Activated T-cell treated with anti-CD3 and anti-CD28 coated beads for 4 hours (primary cell): ENCODE measurements around the gene NPR1.

Experiments used
- DNase-seq: peaks from one replicate; pipeline ENCODE4 v3.0.0-alpha.2; 2020

NPR1 gene

DNA sequence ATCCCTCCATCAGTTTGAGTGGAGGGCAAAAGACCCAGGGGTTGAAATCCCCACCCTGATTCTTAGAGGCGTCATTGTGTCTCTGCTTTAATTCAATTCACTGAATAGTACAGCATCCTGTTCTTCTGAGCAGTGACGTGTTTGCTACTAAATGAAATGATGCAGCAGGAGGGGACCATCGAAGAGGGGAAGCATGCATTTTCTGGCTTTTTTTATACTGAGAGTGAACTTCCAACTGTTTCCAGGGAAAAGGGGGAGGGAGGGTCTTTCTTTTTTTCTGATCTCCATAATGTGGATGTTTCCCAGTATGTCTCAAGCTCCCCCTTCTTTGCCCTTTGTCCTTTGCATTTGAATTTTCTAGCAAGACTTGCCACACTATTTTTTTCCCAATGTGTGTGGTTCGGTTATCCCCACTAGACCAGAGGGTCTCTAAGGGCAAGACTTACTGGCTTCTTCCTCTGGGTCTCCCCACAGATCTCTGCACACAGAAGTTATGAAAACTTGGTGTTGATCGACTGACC, 52.0 kb downstream of the NPR1 start:
- DNase-seq = no peak

DNA sequence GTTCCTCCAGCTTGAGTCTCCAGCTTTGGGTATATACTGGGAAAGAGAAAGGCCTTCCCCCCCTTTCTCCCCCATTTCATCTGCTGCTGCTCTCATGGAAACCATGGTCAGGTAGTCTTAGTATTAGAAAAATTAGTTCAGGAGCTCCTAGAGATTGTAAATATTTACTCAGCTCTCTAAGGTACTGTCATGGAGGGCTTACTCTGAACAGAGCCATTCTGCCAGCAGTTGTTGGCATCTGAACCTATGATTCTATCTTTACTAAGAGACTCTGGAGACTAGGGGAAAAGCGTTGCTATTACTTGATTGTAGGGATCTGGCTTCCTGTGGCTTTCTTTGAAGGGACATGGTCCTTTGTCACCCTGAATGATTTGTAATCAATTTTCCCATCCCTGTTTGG, 55.5 kb downstream of the NPR1 start:
- no peak for DNase-seq

DNA sequence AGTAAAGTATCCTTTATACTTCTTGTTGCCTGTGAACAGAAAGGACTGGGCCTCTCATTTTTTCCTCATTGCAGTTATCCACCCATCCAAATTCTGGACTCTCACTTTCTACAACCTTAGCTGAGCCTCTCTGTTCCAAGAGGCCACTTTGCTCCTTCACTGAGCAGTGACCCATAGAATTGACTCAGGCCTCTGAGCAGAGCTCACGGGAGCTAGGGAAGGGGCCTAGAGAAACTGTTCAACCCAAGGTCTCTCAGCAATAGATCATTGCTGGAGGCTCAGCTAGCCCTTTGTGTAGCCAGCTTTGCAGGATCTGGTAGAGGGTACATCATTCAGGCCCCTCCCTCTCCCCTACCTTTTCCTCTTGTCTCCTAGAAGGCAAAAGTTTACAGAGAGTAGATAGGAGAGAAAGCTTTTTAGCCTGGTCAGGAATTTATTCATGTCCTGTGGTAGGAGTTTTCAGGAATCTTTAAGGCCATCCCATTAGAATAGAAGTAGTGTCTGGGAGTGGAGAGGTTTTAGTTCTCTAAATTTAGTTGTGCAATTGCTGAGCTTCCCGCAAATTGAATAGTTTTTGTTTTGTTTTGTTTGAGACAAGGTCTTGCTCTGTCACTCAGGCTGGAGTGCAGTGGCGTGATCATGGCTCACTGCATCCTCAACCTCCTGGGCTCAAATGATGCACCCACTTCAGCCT, 56.1 kb downstream of the NPR1 start:
- DNase-seq = no peak

DNA sequence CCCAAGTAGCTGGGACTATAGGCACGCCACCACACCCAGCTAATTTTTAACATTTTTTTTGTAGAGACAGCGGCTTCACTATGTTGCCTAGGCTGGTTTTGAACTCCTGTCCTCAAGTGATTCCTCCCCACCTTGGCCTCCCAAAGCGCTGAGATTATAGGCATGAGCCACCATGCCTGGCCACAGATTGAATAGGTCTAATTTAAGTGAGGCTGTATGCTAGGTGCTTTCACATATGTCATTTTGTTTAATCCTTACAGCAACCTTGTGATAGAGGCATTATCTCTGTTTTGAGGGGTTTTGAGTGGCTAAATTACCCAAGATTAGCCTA, 56.6 kb downstream of the NPR1 start:
- no peak for DNase-seq

DNA sequence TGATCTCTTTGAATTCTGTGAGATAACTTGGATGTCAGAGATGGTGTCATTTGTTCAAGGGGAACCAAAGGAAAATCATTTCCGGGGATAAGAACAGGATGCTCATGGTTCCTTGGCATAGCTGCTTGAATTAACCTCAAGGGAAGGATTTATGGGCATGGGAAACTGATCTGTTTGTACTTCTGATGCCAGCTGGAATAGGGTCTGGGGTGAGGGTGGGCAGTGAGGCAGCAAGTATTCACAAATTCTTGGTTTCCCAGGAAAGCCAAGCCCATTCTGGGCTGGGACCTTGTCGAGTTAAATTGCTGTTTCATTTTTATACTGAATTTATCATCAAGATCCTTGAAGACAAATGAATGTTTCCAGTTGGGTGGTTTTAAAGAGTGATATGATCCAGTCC, 63.5 kb downstream of the NPR1 start:
- no peak for DNase-seq

DNA sequence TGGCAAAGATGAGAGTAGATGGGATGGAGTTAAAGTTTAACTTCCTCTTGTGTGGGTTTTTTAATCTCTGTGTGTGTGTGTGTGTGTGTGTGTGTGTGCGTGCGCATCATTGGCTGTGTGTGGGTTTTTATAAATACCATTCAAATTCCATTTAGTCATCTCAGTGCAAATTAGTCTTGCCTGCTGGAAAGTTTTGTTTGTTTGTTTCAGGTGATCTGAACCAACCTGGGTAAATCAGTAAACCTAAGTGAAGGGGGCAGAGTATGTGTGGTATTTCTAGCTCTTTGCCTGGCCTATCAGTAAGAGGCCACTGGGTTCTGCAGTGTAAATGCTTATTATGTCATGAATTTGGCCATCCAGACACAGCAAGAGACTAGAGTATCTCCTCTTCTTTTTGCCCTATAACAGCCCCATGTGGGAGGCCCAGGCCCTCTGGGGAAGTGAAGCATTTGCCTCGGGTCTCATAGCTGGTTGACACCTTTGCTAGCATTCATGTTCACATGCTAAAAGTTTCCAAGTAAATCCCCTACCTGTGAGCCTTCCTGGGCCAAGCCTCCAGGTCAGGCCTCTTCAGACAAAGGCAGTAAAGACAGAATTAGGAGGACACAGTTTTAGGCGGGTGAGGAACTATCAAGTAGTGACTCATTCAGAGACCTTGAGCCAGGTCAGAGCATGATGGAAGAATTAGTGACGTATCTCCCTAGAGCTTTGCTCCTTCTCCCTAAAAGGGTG, 64.1 kb downstream of the NPR1 start:
- no peak for DNase-seq
